HUES64 (cell line): ENCODE results near the gene SORT1.

Experiments used
- H3K27ac ChIP-seq: 2 replicates; pipeline ENCODE4 v1.7.0; 2013; ENCODE audit warnings: low read depth, low read length, inconsistent platforms
- H3K27me3 ChIP-seq: 2 replicates; pipeline ENCODE4 v1.6.1; 2013; ENCODE audit warnings: mild to moderate bottlenecking, low read length; ENCODE audit not compliant: insufficient read depth
- H3K36me3 ChIP-seq: 2 replicates; pipeline ENCODE4 v1.6.1; 2013; ENCODE audit warnings: mild to moderate bottlenecking, low read length; ENCODE audit not compliant: insufficient read depth
- H3K4me1 ChIP-seq: 2 replicates; pipeline ENCODE4 v1.6.1; 2013; ENCODE audit warnings: mild to moderate bottlenecking, low read length, moderate library complexity; ENCODE audit not compliant: insufficient read depth
- H3K4me3 ChIP-seq: 2 replicates; pipeline ENCODE4 v1.5.1; 2013; ENCODE audit warnings: mild to moderate bottlenecking, low read length, moderate library complexity
- H3K9ac ChIP-seq: 2 replicates; pipeline ENCODE4 v1.6.1; 2013; ENCODE audit warnings: mild to moderate bottlenecking, low read depth, low read length
- H3K9me3 ChIP-seq: 2 replicates; pipeline ENCODE4 v1.6.1; 2013; ENCODE audit warnings: low read depth, low read length; ENCODE audit not compliant: insufficient read depth
- WGBS: fragments of 150-250, 120-280 bp; methylation state at CpG from one replicate; pipeline ENCODE4 v1.1.7; 2013; ENCODE audit warnings: missing lambda C conversion rate; 5-methylcytosine and 5-hydroxymethylcytosine counted together

The SORT1 gene

DNA sequence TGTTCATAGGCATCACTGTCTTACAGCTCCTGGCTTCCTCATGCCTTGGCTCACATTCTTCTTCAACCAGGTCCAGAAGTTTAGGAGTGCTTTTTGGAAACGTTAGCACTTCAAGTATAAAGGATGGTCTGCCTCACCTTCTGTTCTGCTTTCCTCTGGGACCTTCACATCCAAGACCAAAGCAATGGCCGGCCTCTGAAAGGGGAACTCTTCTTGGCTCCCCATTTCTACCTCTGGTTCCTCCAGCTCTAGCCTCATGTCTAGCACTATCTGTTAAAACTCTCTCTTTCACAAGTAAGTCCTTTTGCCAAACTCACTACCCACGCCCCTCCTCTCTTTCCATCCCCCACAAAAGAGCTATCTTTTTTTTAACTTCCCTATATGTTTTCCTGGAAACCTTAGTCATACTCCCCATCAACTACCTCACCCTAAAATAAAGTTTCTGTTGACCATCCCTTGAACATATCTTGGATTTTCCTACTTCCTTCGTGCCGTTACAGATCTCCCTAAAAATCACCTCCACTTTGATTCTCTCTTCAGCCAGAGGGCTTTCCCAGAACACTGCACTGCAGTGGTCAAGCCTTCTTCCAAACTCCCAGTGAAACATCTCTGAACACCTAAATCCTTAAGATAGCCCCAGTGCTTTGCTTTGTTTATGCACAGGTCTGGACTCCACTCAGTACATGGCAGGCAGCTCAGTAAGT, 7.9 kb downstream of the SORT1 start:
- no peaks in the 10 kb centered on the region for H3K9me3 ChIP-seq
- H3K27ac ChIP-seq: no peak overlapping the region
- H3K4me1 ChIP-seq: peaks cover 10% of the 10 kb centered on the region; the same call in 1 of the 2 replicates
- 87% methylated on average over 5 of the region's 5 CpGs for WGBS
- no peaks in the 10 kb centered on the region for H3K27me3 ChIP-seq
- H3K4me3 ChIP-seq: no peak overlapping the region
- H3K9ac ChIP-seq: no peak overlapping the region
- no peaks in the 10 kb centered on the region for H3K36me3 ChIP-seq

DNA sequence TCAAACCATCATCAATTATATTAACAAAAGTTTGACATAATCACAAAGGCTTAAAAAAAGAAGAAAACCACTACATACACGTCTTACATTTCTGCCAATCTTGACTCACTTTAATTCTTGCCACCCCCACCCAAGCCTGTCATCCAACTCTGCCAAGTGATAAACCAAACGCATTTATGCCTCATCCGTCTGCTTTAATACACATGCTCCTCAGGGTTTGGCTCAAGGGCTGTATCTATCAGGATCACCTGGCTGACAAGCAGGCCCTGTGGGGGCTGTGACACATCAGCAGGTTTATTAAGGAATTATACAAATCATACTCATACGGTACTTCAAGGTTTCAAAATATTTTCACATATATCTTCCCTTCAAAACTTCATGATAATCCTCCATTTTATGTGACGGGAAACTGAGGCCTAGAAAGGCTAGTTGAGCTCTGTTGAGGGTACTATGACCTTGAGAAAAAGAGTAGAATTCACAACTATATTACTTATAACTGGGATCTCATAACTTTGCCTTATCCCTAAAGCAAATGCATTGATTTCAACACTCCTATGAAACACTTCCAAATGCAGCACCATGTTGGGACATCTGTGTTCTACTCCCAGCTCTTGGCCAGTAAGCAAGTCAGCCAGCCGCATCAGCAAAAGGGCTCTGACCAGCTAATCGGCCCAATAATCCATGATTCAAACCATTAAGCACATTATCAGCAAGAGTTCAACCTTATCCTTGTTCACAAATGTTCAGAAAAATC, 8.7 kb downstream of the SORT1 start:
- WGBS: 93% methylated on average over 6 of the region's 7 CpGs
- no peak overlapping the region for H3K9ac ChIP-seq
- no peaks in the 10 kb centered on the region for H3K9me3 ChIP-seq
- H3K27ac ChIP-seq: no peak overlapping the region
- H3K27me3 ChIP-seq: no peaks in the 10 kb centered on the region
- peaks cover 13% of the 10 kb centered on the region; the same call in 1 of the 2 replicates for H3K4me1 ChIP-seq
- no peaks in the 10 kb centered on the region for H3K36me3 ChIP-seq
- H3K4me3 ChIP-seq: no peak overlapping the region

DNA sequence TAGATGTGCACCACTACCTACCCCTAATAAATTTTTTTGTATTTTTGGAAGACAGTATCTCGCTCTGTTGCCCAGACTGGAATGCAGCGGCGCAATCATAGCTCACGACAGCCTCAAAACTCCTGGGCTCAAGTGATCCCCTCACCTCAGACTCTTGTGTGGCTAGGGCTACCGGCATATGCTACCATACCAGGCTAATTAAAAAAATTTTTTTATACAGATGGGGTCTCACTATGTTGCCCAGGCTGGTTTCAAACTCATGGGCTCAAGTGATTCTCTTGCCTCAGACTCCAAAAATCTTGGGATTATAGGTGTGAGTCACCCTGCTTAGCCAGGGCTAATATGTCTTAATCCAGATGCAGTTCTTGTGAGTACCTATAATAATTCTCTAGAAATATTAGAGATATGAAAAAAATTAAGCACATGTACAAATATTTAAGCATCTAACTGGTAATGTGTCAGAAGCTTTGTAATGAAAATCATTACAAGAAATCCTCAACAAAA, 9.5 kb downstream of the SORT1 start:
- 99% methylated on average over 5 of the region's 5 CpGs for WGBS
- H3K4me3 ChIP-seq: no peak overlapping the region
- no peaks in the 10 kb centered on the region for H3K36me3 ChIP-seq
- H3K9me3 ChIP-seq: no peaks in the 10 kb centered on the region
- no peak overlapping the region for H3K27ac ChIP-seq
- H3K9ac ChIP-seq: no peak overlapping the region
- peaks cover 21% of the 10 kb centered on the region for H3K4me1 ChIP-seq
- H3K27me3 ChIP-seq: no peaks in the 10 kb centered on the region

DNA sequence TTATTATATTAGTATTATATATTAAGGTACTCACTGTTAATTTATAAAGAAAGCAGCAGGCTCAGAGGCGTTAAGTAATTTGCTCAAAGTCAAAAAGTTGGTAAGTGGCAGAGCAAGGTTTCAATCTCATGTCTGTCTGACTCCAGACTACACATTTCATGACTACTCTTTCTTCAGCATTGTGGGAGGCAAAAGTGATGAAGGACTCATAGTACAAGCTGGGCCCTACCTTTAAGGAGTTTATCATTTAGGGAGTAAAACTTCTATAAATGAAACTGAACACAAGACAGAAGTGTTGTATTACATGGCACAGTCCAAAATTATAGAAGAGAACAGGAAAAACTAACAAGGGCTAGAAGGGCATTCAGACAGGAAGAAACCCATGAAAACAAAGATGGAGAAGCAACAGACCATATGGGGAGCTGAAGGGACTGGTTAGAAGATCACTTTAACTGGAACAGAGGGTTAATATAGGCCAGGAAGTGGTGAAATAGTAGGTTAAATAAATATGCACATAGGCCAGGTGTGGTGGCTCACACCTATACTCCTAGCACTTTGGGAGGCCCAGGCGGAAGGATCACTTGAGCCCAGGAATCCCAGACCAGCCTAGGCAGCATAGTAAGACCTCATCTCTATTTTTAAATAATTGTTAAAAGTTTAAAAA, 11.5 kb downstream of the SORT1 start:
- H3K4me1 ChIP-seq: peaks cover 22% of the 10 kb centered on the region
- H3K36me3 ChIP-seq: no peaks in the 10 kb centered on the region
- no peak overlapping the region for H3K9ac ChIP-seq
- H3K9me3 ChIP-seq: no peaks in the 10 kb centered on the region
- H3K4me3 ChIP-seq: no peak overlapping the region
- H3K27ac ChIP-seq: no peak overlapping the region
- 70% methylated on average over 1 of the region's 2 CpGs for WGBS
- no peaks in the 10 kb centered on the region for H3K27me3 ChIP-seq

DNA sequence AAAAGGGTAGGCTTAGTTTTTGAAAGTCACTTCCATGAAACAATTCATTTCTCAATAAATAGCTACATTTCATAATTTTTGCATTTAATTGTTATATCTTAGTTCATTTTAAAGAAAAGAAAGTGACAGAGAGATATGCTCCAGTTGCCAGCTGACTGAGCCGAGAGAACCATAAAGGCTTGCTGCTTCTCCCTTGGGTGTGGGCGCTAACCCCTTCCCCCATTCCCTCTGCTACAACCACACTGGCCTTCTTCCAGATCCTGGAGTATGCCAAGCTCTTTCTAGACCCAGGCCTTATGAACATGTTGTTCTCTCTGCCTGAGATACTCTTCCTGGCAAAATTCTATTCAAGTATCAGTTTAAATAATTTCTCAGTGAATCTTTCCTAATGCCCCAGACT, 12.3 kb downstream of the SORT1 start:
- no peaks in the 10 kb centered on the region for H3K36me3 ChIP-seq
- no peak overlapping the region for H3K27ac ChIP-seq
- WGBS: 94% methylated on average over 2 of the region's 2 CpGs
- H3K9ac ChIP-seq: no peak overlapping the region
- H3K4me3 ChIP-seq: no peak overlapping the region
- H3K4me1 ChIP-seq: peaks cover 22% of the 10 kb centered on the region
- no peaks in the 10 kb centered on the region for H3K9me3 ChIP-seq
- no peaks in the 10 kb centered on the region for H3K27me3 ChIP-seq

DNA sequence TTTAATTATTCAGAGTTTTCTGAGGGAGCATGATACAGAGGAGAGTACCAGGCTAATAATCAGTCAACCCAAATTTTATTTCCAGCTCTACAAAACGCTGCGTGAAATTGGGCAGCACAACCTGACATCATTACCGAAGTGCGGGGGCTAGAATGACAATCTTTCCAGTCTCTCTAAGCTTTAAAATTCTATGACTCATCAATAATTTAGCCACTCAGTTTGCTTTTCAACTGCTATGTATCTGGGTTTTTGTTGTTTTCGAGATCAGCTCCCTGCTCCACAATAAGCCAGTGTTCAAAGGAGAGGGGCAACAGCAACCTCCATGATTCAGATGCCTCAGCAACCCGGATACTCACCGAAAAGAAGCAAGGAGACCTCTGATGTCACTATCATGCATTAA, 13.9 kb downstream of the SORT1 start:
- WGBS: 89% methylated on average over 7 of the region's 7 CpGs
- H3K9me3 ChIP-seq: no peaks in the 10 kb centered on the region
- no peaks in the 10 kb centered on the region for H3K36me3 ChIP-seq
- H3K4me3 ChIP-seq: no peak overlapping the region
- no peaks in the 10 kb centered on the region for H3K27me3 ChIP-seq
- peak overlapping the region; percentile 53; the same call in 1 of the 2 replicates for H3K9ac ChIP-seq
- H3K4me1 ChIP-seq: peaks cover 22% of the 10 kb centered on the region
- H3K27ac ChIP-seq: peak overlapping the region; percentile 89

DNA sequence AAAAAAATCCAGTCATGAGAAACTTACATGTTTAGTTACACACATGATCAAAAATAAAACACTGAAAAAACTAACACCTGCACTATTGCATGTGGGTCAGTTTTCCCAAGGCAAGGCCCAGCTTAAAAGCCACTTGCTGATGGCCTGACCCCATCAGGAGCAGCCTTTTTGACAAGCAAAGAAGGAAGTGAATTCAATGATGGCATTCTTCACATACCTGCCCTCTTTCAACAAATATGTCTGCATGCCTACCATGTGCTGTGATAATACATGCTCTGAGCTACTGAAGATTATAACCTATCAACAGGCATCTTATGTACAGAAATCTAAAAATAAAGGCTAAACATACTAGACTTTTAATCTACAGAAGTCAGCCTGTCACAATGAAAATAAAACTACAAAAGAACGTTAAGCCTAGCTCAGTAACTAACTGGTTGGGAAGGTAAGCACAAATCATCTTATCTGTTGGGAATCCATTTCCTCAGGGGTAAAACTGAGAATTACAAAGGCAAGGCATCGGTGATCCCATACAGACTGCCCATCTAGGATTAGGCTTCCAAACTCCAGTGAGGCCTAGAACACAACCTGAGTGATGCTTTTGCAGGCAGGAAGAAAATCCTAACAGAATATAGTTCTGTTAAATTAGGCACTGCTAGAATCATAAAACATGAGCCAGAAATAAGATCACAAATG, 14.5 kb downstream of the SORT1 start:
- Histone ChIP-seq H3K27me3 (no peaks in the 10 kb centered on the region), H3K4me1 (peaks cover 22% of the 10 kb centered on the region), H3K4me3 (no peak overlapping the region), H3K27ac (peak overlapping the region; percentile 89), H3K9me3 (no peaks in the 10 kb centered on the region), H3K9ac (peak overlapping the region; percentile 53), H3K36me3 (no peaks in the 10 kb centered on the region)
- WGBS: 38% methylated on average over 2 of the region's 2 CpGs

DNA sequence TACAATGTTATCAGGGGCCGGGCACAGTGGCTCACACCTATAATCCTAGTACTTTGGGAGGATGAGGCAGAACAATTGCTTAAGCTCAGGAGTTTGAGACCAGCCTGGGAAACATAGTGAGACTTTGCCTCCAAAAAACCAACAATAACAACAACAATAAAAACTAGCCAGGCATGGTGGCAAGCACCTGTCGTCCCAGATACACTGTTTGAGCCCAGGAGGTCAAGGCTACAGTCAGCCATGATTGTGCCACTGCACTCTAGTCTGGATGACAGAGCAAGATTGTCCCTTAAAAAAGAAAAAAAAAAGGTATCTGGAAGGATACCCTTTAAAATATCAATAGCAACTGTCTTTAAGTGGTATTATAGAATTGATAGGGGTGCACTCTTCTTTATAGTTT, 16.1 kb downstream of the SORT1 start:
- no peak overlapping the region for H3K27ac ChIP-seq
- H3K4me3 ChIP-seq: no peak overlapping the region
- no peaks in the 10 kb centered on the region for H3K36me3 ChIP-seq
- no peaks in the 10 kb centered on the region for H3K27me3 ChIP-seq
- H3K9me3 ChIP-seq: no peaks in the 10 kb centered on the region
- no peak overlapping the region for H3K9ac ChIP-seq
- peaks cover 22% of the 10 kb centered on the region for H3K4me1 ChIP-seq
- WGBS: 83% methylated on average over 2 of the region's 2 CpGs

DNA sequence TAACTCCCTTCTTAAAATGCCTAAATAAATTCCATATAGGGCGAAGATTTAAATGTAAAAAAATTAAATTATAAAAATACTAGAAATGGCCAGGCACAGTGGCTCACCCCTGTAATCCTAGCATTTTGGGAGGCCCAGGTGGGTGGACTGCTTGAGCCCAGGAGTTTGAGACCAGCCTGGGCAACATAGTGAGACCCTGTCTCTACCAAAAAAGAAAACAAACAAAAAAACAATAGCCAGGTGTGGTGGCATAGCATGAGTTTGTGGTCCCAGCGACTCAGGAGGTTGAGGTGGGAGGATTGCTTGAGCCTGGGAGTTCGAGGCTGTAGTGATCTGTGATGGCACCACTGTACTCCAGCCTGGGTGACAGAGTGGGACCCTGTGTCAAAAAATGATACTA, 17.8 kb downstream of the SORT1 start:
- Histone ChIP-seq H3K4me1 (peaks cover 22% of the 10 kb centered on the region), H3K9me3 (no peaks in the 10 kb centered on the region), H3K36me3 (no peaks in the 10 kb centered on the region), H3K9ac (no peak overlapping the region), H3K27me3 (no peaks in the 10 kb centered on the region), H3K27ac (no peak overlapping the region), H3K4me3 (no peak overlapping the region)
- 90% methylated on average over 2 of the region's 3 CpGs for WGBS

DNA sequence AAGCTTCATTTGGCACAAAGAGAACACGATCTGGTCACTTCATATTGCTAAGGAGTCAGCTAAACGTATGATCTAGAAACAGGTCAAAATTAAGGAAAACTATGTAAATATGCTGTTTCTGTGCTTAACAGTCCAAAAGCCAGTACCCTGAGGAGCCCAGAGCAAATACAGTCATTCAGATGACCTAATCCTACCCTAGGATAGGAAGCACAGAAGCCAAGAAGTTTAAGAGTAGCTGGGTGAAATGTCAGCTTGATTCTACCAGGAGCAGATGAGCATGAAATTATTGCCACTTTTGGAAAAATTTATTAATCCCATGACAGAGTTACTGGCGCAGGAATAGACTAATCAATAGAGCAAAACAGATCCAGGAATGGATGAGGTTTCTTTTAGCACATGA, 18.3 kb downstream of the SORT1 start:
- no peak overlapping the region for H3K27ac ChIP-seq
- no peak overlapping the region for H3K9ac ChIP-seq
- 93% methylated on average over 3 of the region's 3 CpGs for WGBS
- H3K4me1 ChIP-seq: peaks cover 22% of the 10 kb centered on the region
- no peaks in the 10 kb centered on the region for H3K9me3 ChIP-seq
- H3K36me3 ChIP-seq: no peaks in the 10 kb centered on the region
- H3K27me3 ChIP-seq: no peaks in the 10 kb centered on the region
- no peak overlapping the region for H3K4me3 ChIP-seq

DNA sequence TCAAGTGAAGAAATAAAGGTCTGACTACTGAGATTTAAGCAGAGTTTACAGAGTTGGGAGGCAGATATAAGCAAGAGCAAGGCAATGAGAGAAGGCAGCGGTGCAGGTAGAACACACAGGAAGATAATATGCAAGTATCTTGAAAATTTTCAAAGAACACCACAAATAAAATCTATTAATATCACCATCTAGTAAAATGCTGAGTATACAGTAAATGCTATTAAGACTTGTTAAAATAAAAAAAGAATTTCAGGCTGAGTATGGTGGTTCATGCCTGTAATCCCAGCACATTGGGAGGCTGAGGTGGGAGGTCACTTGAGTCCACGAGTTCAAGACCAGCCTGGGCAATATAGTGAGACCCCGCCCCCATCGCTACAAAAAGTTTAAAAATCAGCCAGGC, 20.0 kb downstream of the SORT1 start:
- H3K27me3 ChIP-seq: no peaks in the 10 kb centered on the region
- no peak overlapping the region for H3K4me3 ChIP-seq
- no peak overlapping the region for H3K27ac ChIP-seq
- no peaks in the 10 kb centered on the region for H3K9me3 ChIP-seq
- H3K36me3 ChIP-seq: no peaks in the 10 kb centered on the region
- WGBS: 95% methylated on average over 4 of the region's 4 CpGs
- H3K9ac ChIP-seq: no peak overlapping the region
- H3K4me1 ChIP-seq: peaks cover 5% of the 10 kb centered on the region
